Measurements from ENCODE around the gene CR1L.

DNA sequence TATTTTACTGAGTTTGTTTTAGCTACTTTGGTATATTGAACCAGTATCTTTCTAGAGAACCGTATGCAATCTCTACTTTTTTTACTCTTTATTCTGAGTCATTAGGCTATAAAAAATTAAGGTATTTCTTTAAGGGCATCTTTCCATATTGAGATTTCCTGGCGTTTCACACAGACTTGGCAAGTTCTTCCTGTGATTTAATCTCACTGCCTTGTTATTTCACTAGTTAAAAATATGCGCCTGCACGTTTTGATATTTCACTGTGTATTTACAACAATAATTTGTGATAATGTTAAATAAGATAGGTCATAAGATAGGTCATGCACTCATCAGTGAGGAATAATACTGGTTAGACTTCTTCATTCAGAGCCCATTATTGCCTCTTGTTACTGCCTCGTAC is 16.2 kb upstream of the CR1L start:
- TF ChIP-seq ZNF512 (tag; IDR thresholded peaks at IDR 0.05) (no peak), ZFP1 (CRISPR knock-in tag; IDR thresholded peaks at IDR 0.05) (no peak), NR2C2 (CRISPR knock-in tag; IDR thresholded peaks at IDR 0.05) (no peak), NR2C2 (tag; IDR thresholded peaks at IDR 0.05) (no peak), FOXM1 (IDR thresholded peaks at IDR 0.05; ENCODE audit: low read depth) (no peak), FOXM1 (CRISPR knock-in tag; IDR thresholded peaks at IDR 0.05; ENCODE audit: low read depth) (no peak), CEBPB (tag; IDR thresholded peaks at IDR 0.05) (no peak), POLR2AphosphoS5 (IDR thresholded peaks at IDR 0.05; ENCODE audit: control insufficient read depth, insufficient read depth, low read depth, low read length) (no peak), MLX (CRISPR knock-in tag; conservative IDR thresholded peaks at IDR 0.05) (no peak), RCOR1 (IDR thresholded peaks at IDR 0.05; ENCODE audit: borderline replicate concordance in 1 of 2, low read depth in 2 of 2, low read length in 2 of 2) (no peak), HDGF (IDR thresholded peaks at IDR 0.05) (no peak), NFE2L1 (tag; IDR thresholded peaks at IDR 0.05; ENCODE audit: borderline replicate concordance, low read depth) (no peak)
- TF ChIP-seq, protein P1, sequence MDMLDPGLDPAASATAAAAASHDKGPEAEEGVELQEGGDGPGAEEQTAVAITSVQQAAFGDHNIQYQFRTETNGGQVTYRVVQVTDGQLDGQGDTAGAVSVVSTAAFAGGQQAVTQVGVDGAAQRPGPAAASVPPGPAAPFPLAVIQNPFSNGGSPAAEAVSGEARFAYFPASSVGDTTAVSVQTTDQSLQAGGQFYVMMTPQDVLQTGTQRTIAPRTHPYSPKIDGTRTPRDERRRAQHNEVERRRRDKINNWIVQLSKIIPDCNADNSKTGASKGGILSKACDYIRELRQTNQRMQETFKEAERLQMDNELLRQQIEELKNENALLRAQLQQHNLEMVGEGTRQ (CRISPR knock-in tag; IDR thresholded peaks at IDR 0.05): no peak

All from K562 (cell line).